GM12891 (cell line): ENCODE measurements around the gene KDM4C.

Experiments
- PAX5 ChIP-seq: IDR thresholded peaks from 2 replicates; pipeline ENCODE4 v1.6.1; 2011; ENCODE audit warnings: low read length, moderate library complexity, mild to moderate bottlenecking; ENCODE audit not compliant: insufficient read depth, severe bottlenecking
- POLR2A ChIP-seq: IDR thresholded peaks from 2 replicates; pipeline ENCODE4 v1.6.1; 2011; ENCODE audit warnings: low read depth, low read length, control low read depth
- POLR2AphosphoS5 ChIP-seq: IDR thresholded peaks from 2 replicates; pipeline ENCODE4 v1.6.1; 2011; ENCODE audit warnings: low read depth, low read length, control low read depth
- POU2F2 ChIP-seq: IDR thresholded peaks from 2 replicates; pipeline ENCODE4 v1.6.1; 2011; ENCODE audit warnings: low read depth, mild to moderate bottlenecking, control low read depth, low read length, moderate library complexity
- SPI1 ChIP-seq: IDR thresholded peaks from 2 replicates; pipeline ENCODE4 v1.6.1; 2011; ENCODE audit warnings: low read depth, low read length, control low read depth
- TAF1 ChIP-seq: IDR thresholded peaks from 2 replicates; pipeline ENCODE4 v1.6.1; 2011; ENCODE audit warnings: low read depth, low read length, control low read depth

DNA sequence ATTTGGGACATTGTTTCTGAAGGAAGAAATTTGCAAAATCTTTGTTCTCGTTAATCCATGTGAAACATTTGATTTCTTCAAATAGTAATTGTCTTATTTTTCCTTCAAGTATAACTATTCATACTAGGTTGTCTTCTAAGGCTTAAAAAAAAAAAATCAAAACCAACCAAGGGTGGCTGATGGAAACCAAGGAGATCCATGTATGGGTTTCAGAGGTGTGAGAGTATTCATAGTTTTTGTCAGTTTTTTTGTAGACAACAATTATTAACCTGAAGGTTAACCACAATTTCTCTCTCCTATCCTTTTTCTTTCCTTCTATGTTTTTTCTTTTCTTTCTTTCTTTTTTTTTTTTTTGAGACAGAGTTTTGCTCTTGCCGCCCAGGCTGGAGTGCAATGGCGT, 35.4 kb downstream of the KDM4C start:
- TF ChIP-seq POLR2AphosphoS5 (no peak), POLR2A (no peak), TAF1 (no peak), SPI1 (no peak), POU2F2 (no peak), PAX5 (no peak)
